Left ventricle myocardium inferior (tissue), 1 donor: Measurements from ENCODE around the gene ENPP1. TPM values are rescaled to one million over a fixed set of nuclear protein-coding genes. Genes with fewer than 3 reads are reported as not detected.
"Not testable (repeated sequence)": the region's sequence is repeated elsewhere in the genome, so short reads cannot be mapped to it uniquely, and the experiment has no call there.

Experiments used
- DNase-seq: peaks from one replicate; pipeline ENCODE4 v3.0.0-alpha.2; 2020
- H3K27ac ChIP-seq: fragments of 200-600 bp; replicated peaks from 2 replicates; pipeline ENCODE4 v1.8.0; 2021
- H3K27me3 ChIP-seq: fragments of 200-600 bp; 2 replicates; pipeline ENCODE4 v1.8.0; 2021; ENCODE audit warnings: low read depth
- H3K36me3 ChIP-seq: fragments of 200-600 bp; 2 replicates; pipeline ENCODE4 v1.8.0; 2021
- H3K4me1 ChIP-seq: fragments of 200-600 bp; 2 replicates; pipeline ENCODE4 v1.8.0; 2021
- H3K4me3 ChIP-seq: fragments of 200-600 bp; 2 replicates; pipeline ENCODE4 v1.8.0; 2021; ENCODE audit warnings: mild to moderate bottlenecking, moderate library complexity
- H3K9me3 ChIP-seq: fragments of 200-600 bp; replicated peaks from 2 replicates; pipeline ENCODE4 v1.8.0; 2021
- CTCF ChIP-seq: fragments of 200-600 bp; IDR thresholded peaks from 2 replicates; pipeline ENCODE4 v1.8.0; 2021; ENCODE audit warnings: antibody characterized with exemption, mild to moderate bottlenecking, borderline replicate concordance
- intact Hi-C: fragments of 100-400 bp; cut with micrococcal nuclease; formaldehyde crosslinking; loops from one replicate; pipeline ENCODE4 v1.11.0; 2022
- total RNA-seq: library from RNA; stranded (reverse); fragmentation: NEBNext Ultra II Directional; extraction: Animal tissue kit (Norgen Biotek cat#: 25700); gene quantifications from one replicate; pipeline ENCODE4 v1.2.1, GENCODE V29; 2021
- donor health status: DM: no; HTN: yes; CAD: no; lungs with severe emphysema.

The ENPP1 gene
- total RNA-seq, 1 donor from 2014 or later, result 2.9 TPM

- intact Hi-C loops, result no loop called here
- Histone ChIP-seq H3K36me3 (no peaks in the 10 kb centered on the region), H3K27me3 (no peaks in the 10 kb centered on the region), H3K4me3 (no peak overlapping the region), H3K27ac (no peak overlapping the region), H3K9me3 (no peaks in the 10 kb centered on the region), H3K4me1 (no peaks in the 10 kb centered on the region)
- no peak for TF ChIP-seq CTCF
- DNase-seq, result no peak
These were observed 51.1 kb downstream of the ENPP1 start for GRCh38 chr6:131858765-131859415.

GRCh38 chr6:131859658-131860057, 51.8 kb downstream of the ENPP1 start:
- DNase-seq, H3K9me3 ChIP-seq, H3K27ac ChIP-seq, intact Hi-C loops, H3K4me3 ChIP-seq, H3K27me3 ChIP-seq, H3K36me3 ChIP-seq, H3K4me1 ChIP-seq: not testable (repeated sequence)

GRCh38 chr6:131861381-131861780, 53.6 kb downstream of the ENPP1 start:
- H3K9me3 ChIP-seq, result no peaks in the 10 kb centered on the region
- no peaks in the 10 kb centered on the region for H3K27me3 ChIP-seq
- no peak for DNase-seq
- intact Hi-C loops, result no loop called here
- H3K36me3 ChIP-seq, result no peaks in the 10 kb centered on the region
- no peak for TF ChIP-seq CTCF
- H3K4me3 ChIP-seq, result no peak overlapping the region
- H3K4me1 ChIP-seq, result no peaks in the 10 kb centered on the region
- H3K27ac ChIP-seq, result no peak overlapping the region

GRCh38 chr6:131862476-131862875, 54.7 kb downstream of the ENPP1 start:
- no peaks in the 10 kb centered on the region for H3K27me3 ChIP-seq
- no peak for DNase-seq
- TF ChIP-seq CTCF, result no peak
- intact Hi-C loops, result no loop called here
- H3K36me3 ChIP-seq, result no peaks in the 10 kb centered on the region
- H3K27ac ChIP-seq, result no peak overlapping the region
- H3K4me1 ChIP-seq, result no peaks in the 10 kb centered on the region
- no peaks in the 10 kb centered on the region for H3K9me3 ChIP-seq
- no peak overlapping the region for H3K4me3 ChIP-seq

GRCh38 chr6:131867744-131868143, 59.9 kb downstream of the ENPP1 start:
- Histone ChIP-seq H3K27me3 (no peaks in the 10 kb centered on the region), H3K9me3 (no peaks in the 10 kb centered on the region), H3K4me3 (no peak overlapping the region), H3K4me1 (no peaks in the 10 kb centered on the region), H3K27ac (no peak overlapping the region), H3K36me3 (no peaks in the 10 kb centered on the region)
- intact Hi-C loops, result no loop called here
- no peak for TF ChIP-seq CTCF
- no peak for DNase-seq

- Histone ChIP-seq H3K4me1 (no peaks in the 10 kb centered on the region), H3K9me3 (no peaks in the 10 kb centered on the region), H3K27ac (no peak overlapping the region), H3K27me3 (no peaks in the 10 kb centered on the region), H3K36me3 (no peaks in the 10 kb centered on the region), H3K4me3 (no peak overlapping the region)
- intact Hi-C loops, result no loop called here
- TF ChIP-seq CTCF, result no peak
- DNase-seq, result no peak
These were observed 61.0 kb downstream of the ENPP1 start for GRCh38 chr6:131868836-131869235.
